ENCODE measurements around the gene ERN1.

GRCh38 chr17:64162554-64162953 is 32.6 kb upstream of the ERN1 start:
- TF ChIP-seq CTCF (IDR thresholded peaks at IDR 0.05) (no peak), POLR2A (IDR thresholded peaks at IDR 0.05) (no peak)
